Bronchial epithelial cell (primary cell): Measurements from ENCODE around the gene FGF18. TPM values are rescaled to one million over a fixed set of nuclear protein-coding genes. Genes with fewer than 3 reads are reported as not detected.

Source experiments
- DNase-seq: peaks from one replicate; pipeline ENCODE4 v3.0.0-alpha.2; 2010; ENCODE audit warnings: low read depth
- FAIRE-seq: peaks from 2 replicates; lab custom pipeline; 2011; peaks lifted over from hg19 to GRCh38; lab: Jason Lieb, UNC
- H3K27me3 ChIP-seq: 2 replicates; pipeline ENCODE4 v1.5.1; 2011; ENCODE audit warnings: low read length; ENCODE audit not compliant: control insufficient read depth, insufficient read depth
- H3K36me3 ChIP-seq: 2 replicates; pipeline ENCODE4 v1.5.1; 2011; ENCODE audit warnings: low read length; ENCODE audit not compliant: control insufficient read depth, insufficient read depth
- H3K4me3 ChIP-seq: 2 replicates; pipeline ENCODE4 v1.5.1; 2011; ENCODE audit warnings: mild to moderate bottlenecking, low read depth, low read length, control low read depth
- total RNA-seq: library from RNA; depleted of rRNA; stranded (reverse); fragments of >200 nt; gene quantifications from 2 replicates; pipeline ENCODE4 v1.2.1, GENCODE V29; 2014
- TF ChIP-seq, protein P1 (sequence below): IDR thresholded peaks from 2 replicates; pipeline ENCODE4 v1.5.1; 2011; ENCODE audit warnings: mild to moderate bottlenecking, moderate library complexity, low read length, control low read depth, inconsistent platforms; ENCODE audit not compliant: insufficient read depth, severe bottlenecking

Gene FGF18
- total RNA-seq, 1 donor from 2014 or later: not detected

DNA sequence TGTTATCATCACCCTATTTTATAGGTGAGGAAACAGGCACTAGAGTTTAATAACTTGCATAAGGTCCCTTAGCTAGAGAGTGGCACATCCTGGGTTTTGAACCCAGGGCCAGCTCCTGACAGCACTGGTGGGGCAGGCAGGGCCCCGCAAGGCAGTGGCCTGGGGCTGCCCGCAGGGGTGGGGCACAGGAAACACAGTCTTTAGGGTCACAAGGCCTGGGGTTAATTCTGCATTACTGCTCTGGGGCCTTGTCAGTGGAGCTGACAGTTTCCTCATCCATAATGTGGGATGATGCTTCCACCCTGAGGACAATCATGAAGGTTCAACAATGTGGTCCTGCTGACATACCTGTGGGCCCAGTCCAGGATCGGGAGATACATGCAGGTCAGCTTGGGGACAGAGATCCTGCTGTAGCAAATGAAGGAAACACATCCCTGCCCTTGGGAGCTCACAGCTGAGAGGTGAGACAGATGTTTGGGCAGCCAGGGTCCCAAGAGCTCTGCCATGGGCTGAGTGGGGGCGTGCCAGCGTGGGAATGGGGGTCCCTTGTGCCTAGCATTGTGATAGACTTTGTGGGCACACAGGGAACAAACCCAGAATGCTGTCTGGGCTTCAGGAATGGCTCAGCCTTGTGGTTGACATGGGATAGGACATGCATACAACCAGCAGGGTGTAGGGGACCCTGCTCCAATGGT, 14.7 kb downstream of the FGF18 start:
- FAIRE-seq: no peak
- no peak for DNase-seq
- no peaks in the 10 kb centered on the region for H3K36me3 ChIP-seq
- H3K4me3 ChIP-seq: no peak overlapping the region
- H3K27me3 ChIP-seq: no peaks in the 10 kb centered on the region
- TF ChIP-seq, protein P1, sequence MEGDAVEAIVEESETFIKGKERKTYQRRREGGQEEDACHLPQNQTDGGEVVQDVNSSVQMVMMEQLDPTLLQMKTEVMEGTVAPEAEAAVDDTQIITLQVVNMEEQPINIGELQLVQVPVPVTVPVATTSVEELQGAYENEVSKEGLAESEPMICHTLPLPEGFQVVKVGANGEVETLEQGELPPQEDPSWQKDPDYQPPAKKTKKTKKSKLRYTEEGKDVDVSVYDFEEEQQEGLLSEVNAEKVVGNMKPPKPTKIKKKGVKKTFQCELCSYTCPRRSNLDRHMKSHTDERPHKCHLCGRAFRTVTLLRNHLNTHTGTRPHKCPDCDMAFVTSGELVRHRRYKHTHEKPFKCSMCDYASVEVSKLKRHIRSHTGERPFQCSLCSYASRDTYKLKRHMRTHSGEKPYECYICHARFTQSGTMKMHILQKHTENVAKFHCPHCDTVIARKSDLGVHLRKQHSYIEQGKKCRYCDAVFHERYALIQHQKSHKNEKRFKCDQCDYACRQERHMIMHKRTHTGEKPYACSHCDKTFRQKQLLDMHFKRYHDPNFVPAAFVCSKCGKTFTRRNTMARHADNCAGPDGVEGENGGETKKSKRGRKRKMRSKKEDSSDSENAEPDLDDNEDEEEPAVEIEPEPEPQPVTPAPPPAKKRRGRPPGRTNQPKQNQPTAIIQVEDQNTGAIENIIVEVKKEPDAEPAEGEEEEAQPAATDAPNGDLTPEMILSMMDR: no peak

- Histone ChIP-seq H3K36me3 (no peaks in the 10 kb centered on the region), H3K4me3 (no peak overlapping the region), H3K27me3 (no peaks in the 10 kb centered on the region)
- TF ChIP-seq, protein P1: no peak
- FAIRE-seq (no peak), DNase-seq (no peak)
Measured at GRCh38 chr5:171434874-171435273, 15.4 kb downstream of the FGF18 start.

- Histone ChIP-seq H3K36me3 (no peaks in the 10 kb centered on the region), H3K27me3 (no peaks in the 10 kb centered on the region), H3K4me3 (no peak overlapping the region)
- TF ChIP-seq, protein P1: no peak
- DNase-seq: no peak
- FAIRE-seq: no peak
Measured at GRCh38 chr5:171435908-171436307, 16.5 kb downstream of the FGF18 start.

DNA sequence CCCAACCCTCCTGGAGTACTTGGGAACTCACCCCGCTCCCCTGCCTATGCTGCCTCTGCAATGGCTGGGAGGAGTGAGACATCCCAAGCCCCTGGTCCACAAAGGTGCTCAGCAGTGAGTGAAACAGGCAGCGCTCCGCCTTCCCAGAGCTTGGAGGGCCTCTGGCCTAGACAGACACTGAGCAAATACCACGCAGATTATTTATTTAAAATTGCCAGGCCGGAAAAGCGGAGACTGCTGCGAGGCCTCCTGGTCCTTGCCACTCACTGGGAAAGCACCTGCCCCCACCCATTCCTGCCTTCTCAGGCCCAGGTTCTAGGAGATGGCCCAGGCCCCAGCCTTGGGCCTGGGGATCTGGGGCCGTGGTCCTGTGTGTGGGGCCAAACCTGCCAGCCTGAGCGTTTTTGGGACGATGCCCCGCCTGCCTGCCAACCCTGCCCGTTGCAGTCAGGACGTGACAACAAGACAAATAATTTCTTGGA, 17.4 kb downstream of the FGF18 start:
- H3K27me3 ChIP-seq: no peaks in the 10 kb centered on the region
- H3K36me3 ChIP-seq: no peaks in the 10 kb centered on the region
- no peak for FAIRE-seq
- no peak for DNase-seq
- H3K4me3 ChIP-seq: no peak overlapping the region
- TF ChIP-seq, protein P1: no peak

- Histone ChIP-seq H3K4me3 (no peak overlapping the region), H3K36me3 (no peaks in the 10 kb centered on the region), H3K27me3 (no peaks in the 10 kb centered on the region)
- DNase-seq: no peak
- TF ChIP-seq, protein P1: no peak
- FAIRE-seq: no peak
Measured at GRCh38 chr5:171437286-171437821, 17.9 kb downstream of the FGF18 start.
